B cell (primary cell): Measurements from ENCODE around the gene HOXD10.

Source experiments
- EZH2 ChIP-seq: IDR thresholded peaks from 2 replicates; pipeline ENCODE4 v1.6.1; 2012; ENCODE audit warnings: borderline replicate concordance, low read depth, mild to moderate bottlenecking, moderate library complexity, low read length; ENCODE audit not compliant: insufficient read depth, poor library complexity, severe bottlenecking
- TF ChIP-seq, protein P1 (sequence below): fragments of 200-600 bp; IDR thresholded peaks from one replicate; pipeline ENCODE4 v1.8.0; 2022; ENCODE audit warnings: antibody characterized with exemption, mild to moderate bottlenecking

DNA sequence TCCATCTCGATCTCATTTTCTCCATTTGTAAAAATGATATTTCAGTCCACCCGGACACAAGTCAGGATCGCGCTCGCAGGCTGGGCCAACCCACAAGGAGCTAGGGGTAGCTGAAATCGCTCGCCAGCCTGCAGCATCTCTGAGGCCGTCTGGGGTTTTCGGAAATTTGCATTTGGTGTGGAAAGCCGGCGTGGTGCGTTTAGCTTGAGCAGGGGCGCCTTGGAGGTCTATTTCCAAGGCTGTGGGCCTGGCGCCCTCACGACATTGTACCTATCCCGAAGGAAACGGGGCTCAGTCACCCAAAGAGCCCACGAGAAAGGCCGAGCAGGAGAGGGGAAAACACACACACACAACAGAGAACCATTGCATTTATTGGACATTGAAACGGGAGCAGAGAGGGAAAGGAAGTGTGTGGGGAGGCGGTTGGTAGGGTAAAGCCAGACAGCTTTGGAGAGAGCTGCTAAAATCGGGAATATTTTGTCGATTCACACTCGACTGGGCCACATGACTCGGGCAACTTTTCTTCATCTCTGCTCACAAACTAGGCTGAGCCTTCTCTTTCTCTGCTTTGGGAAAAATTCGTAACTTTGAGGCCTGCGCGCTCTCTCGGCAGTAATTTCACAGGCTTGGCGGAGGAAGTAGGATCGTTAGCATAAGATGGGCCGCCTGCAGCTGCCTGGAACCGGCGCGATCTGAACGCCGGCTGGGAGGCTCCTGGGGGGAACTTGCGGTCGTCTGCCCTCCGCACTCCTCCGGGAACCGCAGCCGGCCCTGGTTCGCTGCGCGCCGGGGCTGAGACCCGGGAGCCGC is 11.8 kb downstream of the HOXD10 start:
- TF ChIP-seq, protein P1, sequence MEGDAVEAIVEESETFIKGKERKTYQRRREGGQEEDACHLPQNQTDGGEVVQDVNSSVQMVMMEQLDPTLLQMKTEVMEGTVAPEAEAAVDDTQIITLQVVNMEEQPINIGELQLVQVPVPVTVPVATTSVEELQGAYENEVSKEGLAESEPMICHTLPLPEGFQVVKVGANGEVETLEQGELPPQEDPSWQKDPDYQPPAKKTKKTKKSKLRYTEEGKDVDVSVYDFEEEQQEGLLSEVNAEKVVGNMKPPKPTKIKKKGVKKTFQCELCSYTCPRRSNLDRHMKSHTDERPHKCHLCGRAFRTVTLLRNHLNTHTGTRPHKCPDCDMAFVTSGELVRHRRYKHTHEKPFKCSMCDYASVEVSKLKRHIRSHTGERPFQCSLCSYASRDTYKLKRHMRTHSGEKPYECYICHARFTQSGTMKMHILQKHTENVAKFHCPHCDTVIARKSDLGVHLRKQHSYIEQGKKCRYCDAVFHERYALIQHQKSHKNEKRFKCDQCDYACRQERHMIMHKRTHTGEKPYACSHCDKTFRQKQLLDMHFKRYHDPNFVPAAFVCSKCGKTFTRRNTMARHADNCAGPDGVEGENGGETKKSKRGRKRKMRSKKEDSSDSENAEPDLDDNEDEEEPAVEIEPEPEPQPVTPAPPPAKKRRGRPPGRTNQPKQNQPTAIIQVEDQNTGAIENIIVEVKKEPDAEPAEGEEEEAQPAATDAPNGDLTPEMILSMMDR, result no peak
- peak; percentile 55 for TF ChIP-seq EZH2
